Measurements from ENCODE around the gene LCK.

LCK gene

GRCh38 chr1:32250893-32251716 lies at the start of gene LCK:
Gene LCK, plus strand, starts transcription at chr1:32251265. Its CDS starts 23,065 bp downstream, at chr1:32274330.
- peak; percentile 63 for DNase-seq

DNA sequence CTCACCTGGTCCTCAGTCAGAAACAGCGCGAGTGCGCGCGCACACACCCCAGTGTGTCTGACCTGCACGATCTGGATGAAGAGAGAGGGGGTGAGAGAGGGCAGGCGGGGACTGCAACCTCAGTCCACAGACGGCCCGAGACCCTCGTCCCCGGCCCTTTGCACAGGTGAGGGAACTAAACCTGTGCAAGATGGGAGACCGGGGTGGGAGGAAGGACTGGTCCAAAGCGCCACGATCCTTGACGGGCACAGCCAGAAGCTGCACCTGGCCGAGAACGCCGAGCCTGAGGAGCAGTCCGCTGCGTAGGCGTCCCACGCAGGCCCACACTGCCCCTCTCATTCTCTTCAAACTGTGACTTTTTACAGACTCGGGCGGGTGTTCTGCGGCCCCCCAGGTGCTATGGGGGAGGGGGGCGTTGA lies 46.1 kb upstream of the LCK start:
- DNase-seq: no peak

DNA sequence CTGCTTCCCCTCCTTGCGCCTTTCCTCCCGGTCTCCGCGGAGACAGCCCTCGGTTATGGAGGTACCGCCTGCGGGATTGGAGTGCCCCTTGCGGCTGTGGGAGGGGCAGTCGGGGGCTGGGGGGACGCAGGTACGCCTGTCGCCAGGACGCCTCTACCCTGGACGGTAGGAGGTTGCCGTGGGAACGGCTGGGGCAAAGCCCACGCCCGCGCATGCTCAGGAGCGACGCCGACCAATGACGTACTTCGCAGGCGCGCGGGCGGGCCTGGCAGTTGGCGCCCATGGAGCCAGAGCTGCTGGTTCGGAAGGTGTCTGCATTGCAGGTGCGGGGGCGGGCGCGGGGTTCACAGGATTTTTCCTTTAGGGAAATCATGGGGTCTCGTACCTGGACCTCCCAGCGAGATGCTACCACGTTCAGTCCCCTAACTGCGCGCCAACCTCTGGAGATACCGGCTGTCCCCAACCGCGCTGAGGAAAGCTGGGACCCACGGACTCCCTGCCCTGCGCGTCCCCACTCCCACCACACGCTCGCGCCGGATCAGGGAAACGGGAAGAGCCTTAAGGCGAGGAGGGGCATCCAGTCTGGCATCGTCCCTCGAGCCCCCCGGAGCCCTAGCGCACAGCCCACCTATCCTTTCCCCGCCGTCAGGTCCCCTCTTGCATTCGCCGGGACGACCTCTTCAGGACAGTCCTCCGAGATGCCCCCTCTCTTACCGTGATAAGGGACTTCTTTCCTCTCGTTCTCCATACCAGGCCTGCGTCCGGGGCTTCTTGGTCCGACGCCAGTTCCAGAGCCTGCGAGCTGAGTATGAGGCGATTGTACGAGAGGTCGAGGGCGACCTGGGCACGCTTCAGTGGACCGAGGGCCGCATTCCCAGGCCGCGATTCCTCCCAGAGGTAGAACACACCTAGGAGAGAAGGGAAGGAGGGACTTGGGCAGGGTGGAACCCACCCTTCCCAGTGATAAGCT lies 45.4 kb upstream of the LCK start, which contains the start of gene IQCC:
Gene IQCC, plus strand, starts transcription at position 271 of the 970 bp plus-strand sequence. Its CDS starts 11 bp downstream, at position 282.
- DNase-seq: peak; percentile 90

DNA sequence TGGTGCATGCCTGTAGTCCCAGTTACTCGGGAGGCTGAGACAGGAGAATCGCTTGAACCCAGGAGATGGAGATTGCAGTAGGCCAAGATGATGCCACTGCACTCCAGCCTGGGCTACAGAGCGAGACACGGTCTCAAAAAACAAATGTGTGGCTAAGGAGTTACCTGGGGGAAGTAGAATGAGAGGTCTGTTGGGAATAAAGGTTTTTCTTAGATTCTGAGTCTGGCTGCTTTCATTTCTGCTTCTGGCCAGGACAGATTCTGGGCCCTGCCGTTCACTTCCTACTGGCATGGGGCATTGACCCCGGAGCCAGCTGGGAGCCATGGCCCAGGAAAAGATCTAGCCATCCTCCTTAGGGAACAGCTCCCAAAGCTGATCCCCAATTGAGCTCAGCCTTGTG lies 42.6 kb upstream of the LCK start:
- DNase-seq: no peak

DNA sequence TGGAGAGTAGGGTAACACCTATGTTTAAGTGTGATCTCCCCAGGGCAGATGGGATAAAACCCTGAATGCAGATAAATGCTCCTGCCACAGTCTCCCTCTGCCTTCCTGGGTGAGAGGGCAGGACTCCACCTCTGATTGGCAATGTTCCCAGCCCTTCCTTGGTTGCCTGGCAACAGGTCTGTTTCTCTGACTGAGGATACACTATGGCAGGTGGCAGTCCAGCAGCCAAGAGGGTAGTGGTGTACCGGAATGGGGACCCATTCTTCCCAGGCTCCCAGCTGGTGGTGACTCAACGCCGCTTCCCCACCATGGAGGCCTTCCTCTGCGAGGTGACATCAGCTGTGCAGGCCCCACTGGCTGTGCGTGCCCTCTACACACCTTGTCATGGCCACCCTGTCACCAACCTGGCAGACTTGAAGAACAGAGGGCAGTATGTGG lies 42.2 kb upstream of the LCK start, which contains the start of gene DCDC2B:
Gene DCDC2B, plus strand, starts transcription at position 199 of the 438 bp plus-strand sequence. Its CDS starts 5 bp downstream, at position 204.
- peak; percentile 32 for DNase-seq

DNA sequence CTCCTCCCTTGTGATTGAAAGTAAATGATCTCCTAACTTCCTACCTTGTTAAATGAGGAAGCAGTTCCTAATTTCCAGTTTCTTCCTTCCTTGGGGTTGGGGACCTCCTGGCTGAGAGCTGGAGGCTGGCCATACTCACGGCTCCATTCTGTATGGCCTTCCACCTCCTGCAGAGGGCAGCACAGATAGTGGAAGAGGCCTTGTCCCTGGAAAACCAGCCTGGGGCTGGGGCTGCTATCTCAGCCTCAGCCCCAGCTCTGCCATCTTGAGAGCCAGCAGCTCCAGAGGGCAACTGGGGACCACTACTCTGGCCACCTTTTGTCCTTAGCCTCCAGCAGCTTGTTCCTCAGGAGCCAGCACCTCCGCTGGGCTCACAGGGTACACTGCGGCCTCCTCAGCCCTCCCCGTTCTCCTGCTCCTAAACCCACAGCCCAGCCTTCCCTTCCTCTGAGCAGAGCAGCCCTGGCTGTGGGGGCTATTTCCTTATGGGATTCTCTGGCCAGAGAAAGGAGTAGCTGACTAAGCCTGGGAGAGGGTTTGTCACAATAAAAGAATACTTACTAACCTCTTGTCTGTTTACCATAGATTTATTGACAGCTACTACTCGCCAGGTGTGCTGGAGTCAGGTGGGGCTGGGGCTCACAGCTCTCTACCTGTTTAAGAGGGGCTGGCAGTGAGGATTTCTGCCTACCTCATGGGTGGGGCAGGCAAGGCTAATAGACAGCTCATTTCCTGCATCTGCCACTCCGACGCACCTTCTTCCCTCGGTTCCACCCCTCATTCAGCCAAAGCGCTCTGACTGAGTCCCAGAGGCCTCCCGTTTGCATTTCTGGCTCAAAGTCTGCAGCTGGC lies 35.2 kb upstream of the LCK start:
- peak; percentile 70 for DNase-seq

- no peak for DNase-seq
Observed at GRCh38 chr1:32216566-32216965, 34.5 kb upstream of the LCK start.

DNA sequence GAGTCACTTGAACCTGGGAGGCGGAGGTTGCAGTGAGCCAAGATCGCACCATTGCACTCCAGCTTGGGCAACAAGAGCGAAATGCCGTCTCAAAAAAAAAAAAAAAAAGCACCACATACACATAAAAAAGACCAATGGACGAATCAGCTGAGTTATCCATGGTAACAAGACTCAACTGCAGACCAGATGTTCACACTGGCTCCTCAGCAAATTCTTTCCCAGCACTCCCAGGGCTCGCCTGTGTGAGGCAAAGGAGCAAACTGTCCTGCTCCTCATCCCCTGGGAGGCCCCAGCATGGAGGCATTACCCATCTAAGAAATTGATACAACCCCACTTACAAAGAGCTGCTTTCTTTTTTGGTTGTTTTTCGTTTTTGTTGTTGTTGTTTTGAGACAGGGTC lies 32.0 kb upstream of the LCK start:
- no peak for DNase-seq

GRCh38 chr1:32220746-32221580 lies 30.1 kb upstream of the LCK start:
- no peak for DNase-seq

- DNase-seq: no peak
Observed at GRCh38 chr1:32221581-32221979, 29.5 kb upstream of the LCK start.

DNA sequence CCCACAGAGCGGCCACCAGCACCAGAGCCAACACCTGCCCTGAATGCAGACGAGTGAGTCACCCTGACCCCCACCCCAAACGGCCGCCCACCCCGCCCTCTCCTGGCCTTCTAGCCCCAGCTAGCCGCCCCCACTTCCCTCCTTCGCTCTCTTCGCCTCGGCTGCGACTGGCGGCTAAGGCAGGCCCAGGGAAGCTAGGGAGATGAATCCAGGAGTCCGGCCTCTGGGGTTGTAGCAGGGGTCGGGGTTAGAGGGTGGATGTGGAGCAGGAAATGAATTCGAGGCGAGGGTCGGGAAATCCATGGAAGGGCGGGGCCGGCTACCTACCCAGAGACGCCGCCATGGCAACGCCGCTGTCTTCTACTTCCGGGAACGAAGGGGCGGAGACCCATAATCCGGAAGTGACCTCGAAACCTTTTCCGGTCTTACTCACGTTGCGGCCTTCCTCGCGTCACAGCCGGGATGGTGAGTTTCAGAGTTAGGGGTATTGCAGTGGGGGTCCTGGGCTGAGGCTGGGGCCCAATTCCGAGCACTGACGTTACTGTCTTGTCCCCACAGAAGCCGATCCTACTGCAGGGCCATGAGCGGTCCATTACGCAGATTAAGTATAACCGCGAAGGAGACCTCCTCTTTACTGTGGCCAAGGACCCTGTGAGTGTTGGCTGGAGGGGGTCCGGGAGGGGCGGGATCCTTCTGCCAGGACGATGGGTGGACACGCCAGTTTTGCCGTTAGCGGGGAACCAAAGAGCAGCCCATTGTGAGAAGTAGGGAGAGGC lies 28.9 kb upstream of the LCK start, which contains the start of the genes EIF3I and TMEM234:
Gene EIF3I, plus strand, starts transcription at position 428 of the 776 bp plus-strand sequence. Its CDS starts 35 bp downstream, at position 463.
Gene TMEM234, minus strand, starts transcription at position 374 of the 776 bp plus-strand sequence. Its CDS starts 31 bp downstream, at position 343.
- DNase-seq: peak; percentile 95

GRCh38 chr1:32223683-32224082 lies 27.4 kb upstream of the LCK start:
- DNase-seq: no peak

DNA sequence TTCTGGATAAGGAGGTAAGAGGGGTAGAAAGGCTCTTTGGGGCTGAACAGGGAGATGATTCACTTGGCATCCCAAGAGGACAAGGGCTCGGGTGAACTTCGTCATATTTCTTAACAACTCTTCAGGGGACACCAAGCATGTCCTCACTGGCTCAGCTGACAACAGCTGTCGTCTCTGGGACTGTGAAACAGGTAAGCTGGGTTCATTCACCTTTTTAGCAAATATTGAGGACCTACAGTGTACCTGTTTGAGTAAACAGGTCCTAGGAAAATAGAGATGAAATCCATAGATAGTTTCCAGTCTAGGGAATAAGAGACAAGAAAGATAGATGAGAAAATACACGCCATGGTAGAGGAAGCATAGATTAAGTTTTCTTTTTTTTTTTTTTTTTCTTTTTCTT lies 26.8 kb upstream of the LCK start:
- DNase-seq: no peak

DNA sequence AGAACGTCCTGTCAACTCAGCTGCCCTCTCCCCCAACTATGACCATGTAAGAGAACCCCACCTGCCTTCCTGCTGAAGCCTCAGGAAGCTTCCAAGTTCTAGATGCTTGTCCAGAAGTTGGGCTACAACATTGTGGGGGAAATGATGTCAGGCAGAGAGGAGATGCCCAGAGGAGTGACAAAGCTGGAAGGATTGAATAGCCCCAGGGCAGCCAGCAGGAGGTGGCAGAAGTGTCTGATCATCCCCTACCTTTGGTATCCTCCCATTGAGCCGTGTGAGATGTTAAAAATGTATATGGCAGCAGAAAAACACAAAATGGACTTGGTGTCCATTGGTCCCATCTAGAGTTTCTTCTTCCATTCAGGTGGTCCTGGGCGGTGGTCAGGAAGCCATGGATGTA lies 22.3 kb upstream of the LCK start:
- DNase-seq: no peak

- DNase-seq: no peak
Observed at GRCh38 chr1:32231843-32232432, 19.1 kb upstream of the LCK start.

DNA sequence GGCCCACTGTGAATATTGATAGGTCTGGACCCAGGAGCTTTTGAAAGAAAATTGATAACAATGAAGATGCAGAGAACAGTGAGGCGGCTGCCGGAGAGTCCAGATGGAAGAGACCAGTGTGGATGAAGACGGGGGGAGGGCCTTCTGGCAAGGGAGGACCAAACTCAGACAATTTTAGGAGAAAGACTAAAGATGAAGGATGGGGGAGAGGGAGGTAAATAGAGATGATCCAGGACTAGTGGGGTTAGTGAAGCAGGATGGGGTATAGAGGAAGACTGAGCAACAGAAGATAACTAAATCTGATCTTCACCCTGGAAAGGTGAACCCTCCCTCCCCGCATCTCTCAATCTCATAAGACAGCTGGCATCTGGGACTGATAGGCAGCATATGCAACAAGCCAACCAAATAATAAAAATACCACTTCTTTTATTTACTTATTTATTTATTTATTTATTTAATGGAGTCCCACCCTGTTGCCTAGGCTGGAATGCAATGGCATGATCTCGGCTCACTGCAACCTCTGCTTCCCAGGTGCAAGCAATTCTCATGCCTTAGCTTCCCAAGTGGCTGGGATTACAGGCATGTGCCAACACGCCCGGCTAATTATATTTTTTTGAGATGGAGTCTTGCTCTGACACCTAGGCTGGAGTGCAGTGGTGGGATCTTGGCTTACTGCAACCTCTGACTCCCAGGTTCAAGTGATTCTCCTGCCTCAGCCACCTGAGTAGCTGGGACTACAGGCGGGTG lies 18.3 kb upstream of the LCK start:
- DNase-seq: no peak

DNA sequence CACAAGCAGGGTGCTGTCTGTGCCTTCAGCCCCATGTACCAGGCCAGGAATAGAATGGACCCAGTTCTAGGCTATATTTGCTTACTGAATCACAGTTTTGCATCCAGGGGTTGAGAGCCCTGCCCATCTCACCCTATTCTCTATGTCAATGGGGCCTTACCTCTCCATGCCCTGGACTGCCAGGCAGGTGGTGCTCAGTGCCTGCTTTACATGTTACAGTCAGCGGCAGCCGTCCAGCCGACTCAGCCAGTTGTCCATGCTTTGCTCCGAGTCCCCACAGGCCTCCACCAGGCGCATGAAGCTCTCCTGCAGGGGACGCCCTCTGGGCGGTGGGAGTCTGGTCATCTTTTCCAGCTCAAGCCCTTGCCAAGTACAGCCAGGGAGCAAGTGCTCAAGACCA lies 16.3 kb upstream of the LCK start:
- DNase-seq: no peak

- no peak for DNase-seq
Observed at GRCh38 chr1:32239337-32239736, 11.7 kb upstream of the LCK start.

DNA sequence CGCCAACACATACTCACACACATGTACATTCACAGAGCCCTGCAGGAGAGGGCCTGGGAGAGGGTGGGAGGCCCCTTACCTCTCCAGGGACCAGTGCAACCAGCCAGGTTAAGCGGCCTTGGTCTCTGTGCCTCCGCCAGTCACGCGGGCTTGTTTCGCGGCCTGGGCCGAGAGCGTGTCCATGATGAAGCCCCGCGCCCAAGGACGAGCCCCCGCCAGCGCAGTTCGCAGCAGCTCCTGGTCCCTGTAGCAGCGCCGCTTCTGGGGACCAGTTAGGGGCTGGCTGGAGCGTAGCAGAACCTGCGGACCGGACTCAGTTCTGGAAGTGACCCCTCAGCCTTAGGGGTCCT lies 11.3 kb upstream of the LCK start:
- no peak for DNase-seq

Measured in CD4-positive, alpha-beta T cell treated with Interleukin-21 for 1 hour (primary cell).